Ovary (tissue), 3 donors: ENCODE data around the gene ADCY6.

Experiments
- EP300 ChIP-seq: sonication (generic); formaldehyde crosslinking; IDR thresholded peaks from one replicate; pipeline ENCODE4 v1.6.1; 2017; ENCODE audit warnings: antibody characterized with exemption
- POLR2A ChIP-seq: fragments of 450-650 bp; IDR thresholded peaks from one replicate; pipeline ENCODE4 v1.6.1; 2017; ENCODE audit warnings: antibody characterized with exemption, mild to moderate bottlenecking, moderate library complexity
- TF ChIP-seq, protein P1 (sequence below), 3 donors: fragments of 450-650 bp in 2 of 3; fragments of 200-600 bp in 1 of 3; IDR thresholded peaks; one replicate each; pipeline versions ENCODE4 v1.5.1 to v1.8.0; 2016 to 2022; ENCODE audit warnings: antibody characterized with exemption in 3 of 3, mild to moderate bottlenecking in 1 of 3
- donor health status: DM: no; HTN: no; CAD: no.

DNA sequence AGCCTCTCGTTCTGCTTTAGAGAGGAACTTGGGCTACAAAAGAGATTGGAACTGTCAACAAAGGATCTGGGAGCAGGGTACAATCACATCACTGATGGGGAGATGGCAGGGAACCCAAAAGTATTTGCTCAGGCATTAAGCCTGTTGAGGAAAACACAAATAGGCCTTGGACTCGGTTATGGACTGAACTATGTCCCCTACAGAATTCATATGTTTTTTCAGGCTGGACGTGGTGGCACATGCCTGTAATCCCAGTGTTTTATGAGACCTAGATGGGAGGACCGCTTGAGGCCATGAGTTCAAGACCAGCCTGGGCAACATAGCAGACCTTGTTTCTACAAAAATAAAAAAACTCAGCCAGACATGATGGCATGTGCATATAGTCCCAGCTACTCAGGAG is 49.2 kb upstream of the ADCY6 start:
- TF ChIP-seq, protein P1, sequence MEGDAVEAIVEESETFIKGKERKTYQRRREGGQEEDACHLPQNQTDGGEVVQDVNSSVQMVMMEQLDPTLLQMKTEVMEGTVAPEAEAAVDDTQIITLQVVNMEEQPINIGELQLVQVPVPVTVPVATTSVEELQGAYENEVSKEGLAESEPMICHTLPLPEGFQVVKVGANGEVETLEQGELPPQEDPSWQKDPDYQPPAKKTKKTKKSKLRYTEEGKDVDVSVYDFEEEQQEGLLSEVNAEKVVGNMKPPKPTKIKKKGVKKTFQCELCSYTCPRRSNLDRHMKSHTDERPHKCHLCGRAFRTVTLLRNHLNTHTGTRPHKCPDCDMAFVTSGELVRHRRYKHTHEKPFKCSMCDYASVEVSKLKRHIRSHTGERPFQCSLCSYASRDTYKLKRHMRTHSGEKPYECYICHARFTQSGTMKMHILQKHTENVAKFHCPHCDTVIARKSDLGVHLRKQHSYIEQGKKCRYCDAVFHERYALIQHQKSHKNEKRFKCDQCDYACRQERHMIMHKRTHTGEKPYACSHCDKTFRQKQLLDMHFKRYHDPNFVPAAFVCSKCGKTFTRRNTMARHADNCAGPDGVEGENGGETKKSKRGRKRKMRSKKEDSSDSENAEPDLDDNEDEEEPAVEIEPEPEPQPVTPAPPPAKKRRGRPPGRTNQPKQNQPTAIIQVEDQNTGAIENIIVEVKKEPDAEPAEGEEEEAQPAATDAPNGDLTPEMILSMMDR (IDR thresholded peaks at IDR 0.05), result no peak
- TF ChIP-seq POLR2A (no peak), EP300 (no peak)
